ENCODE measurements around the gene GUCD1. TPM values are rescaled to one million over a fixed set of nuclear protein-coding genes. Genes with fewer than 3 reads are reported as not detected.

GUCD1 gene
- total RNA-seq, 2 experiments from 2014 or later, result 114 to 144 TPM

- TF ChIP-seq CTCF (conservative IDR thresholded peaks at IDR 0.05; ENCODE audit: low read length) (no peak), EZH2phosphoT487 (IDR thresholded peaks at IDR 0.05; ENCODE audit: borderline replicate concordance, low read depth, low read length) (no peak)
- Histone ChIP-seq H3K4me3 (ENCODE audit: low read depth, low read length, poor library complexity, severe bottlenecking) (no peak overlapping the region), H3K36me3 (ENCODE audit: insufficient read depth, low read length) (no peaks in the 10 kb centered on the region), H3K79me2 (ENCODE audit: insufficient read depth, low read depth, low read length) (no peaks in the 10 kb centered on the region), H4K20me1 (ENCODE audit: insufficient read depth, low read length) (no peaks in the 10 kb centered on the region), H3K4me1 (ENCODE audit: insufficient read depth, low read length, poor library complexity, severe bottlenecking) (peaks cover 30% of the 10 kb centered on the region), H2AFZ (ENCODE audit: low read length) (no peak overlapping the region), H3K9me2 (ENCODE audit: insufficient read depth, low read length) (no peaks in the 10 kb centered on the region), H3K27ac (ENCODE audit: low read depth, low read length, poor library complexity, severe bottlenecking) (no peak overlapping the region), H3K9me3 (ENCODE audit: low read length) (no peaks in the 10 kb centered on the region), H3K4me2 (ENCODE audit: low read length) (no peak overlapping the region)
- ChIA-PET POLR2A (no interaction called here), CTCF (ENCODE audit: unreplicated experiment) (interaction anchor here (0.6 kb wide), 1 partner anchor 11 kb away, joined by 4 read pairs; no protein-coding TSS in a partner anchor)
- no TSS peak for BruUV-seq (replicated peaks)
- no peak for DNase-seq (ENCODE audit: low spot score)
- intact Hi-C loops (cut with micrococcal nuclease; ENCODE audit: unreplicated experiment), result no loop called here
Observed at GRCh38 chr22:24513378-24514240, 41.3 kb downstream of the GUCD1 start.

GRCh38 chr22:24512043-24512442 lies 42.9 kb downstream of the GUCD1 start:
- Histone ChIP-seq H4K20me1 (ENCODE audit: insufficient read depth, low read length) (no peaks in the 10 kb centered on the region), H3K9me3 (ENCODE audit: low read length) (no peaks in the 10 kb centered on the region), H3K4me3 (ENCODE audit: low read depth, low read length, poor library complexity, severe bottlenecking) (no peak overlapping the region), H3K79me2 (ENCODE audit: insufficient read depth, low read depth, low read length) (no peaks in the 10 kb centered on the region), H2AFZ (ENCODE audit: low read length) (no peak overlapping the region), H3K9me2 (ENCODE audit: insufficient read depth, low read length) (no peaks in the 10 kb centered on the region), H3K4me1 (ENCODE audit: insufficient read depth, low read length, poor library complexity, severe bottlenecking) (peaks cover 41% of the 10 kb centered on the region), H3K27ac (ENCODE audit: low read depth, low read length, poor library complexity, severe bottlenecking) (no peak overlapping the region), H3K4me2 (ENCODE audit: low read length) (no peak overlapping the region), H3K36me3 (ENCODE audit: insufficient read depth, low read length) (no peaks in the 10 kb centered on the region)
- TF ChIP-seq CTCF (conservative IDR thresholded peaks at IDR 0.05; ENCODE audit: low read length), result no peak
- no peak for TF ChIP-seq EZH2phosphoT487 (IDR thresholded peaks at IDR 0.05; ENCODE audit: borderline replicate concordance, low read depth, low read length)
- BruUV-seq (replicated peaks), result no TSS peak
- ChIA-PET CTCF (ENCODE audit: unreplicated experiment) (no interaction called here), POLR2A (interaction anchor here (0.7 kb wide), 2 partner anchors 16 to 85 kb away, joined by 3 read pairs; partner anchors contain the start of gene ADORA2A)
- no peak for DNase-seq (ENCODE audit: low spot score)
- intact Hi-C loops (cut with micrococcal nuclease; ENCODE audit: unreplicated experiment), result no loop called here

All from OCI-LY7 (cell line).